Activated CD8-positive, alpha-beta T cell treated with anti-CD3 and anti-CD28 coated beads, Interleukin-2, amount 10 ng/mL, durations not matched to agents 7 days and 5 days (primary cell): ENCODE measurements around the gene LACTBL1. TPM values are rescaled to one million over a fixed set of nuclear protein-coding genes. Genes with fewer than 3 reads are reported as not detected.

Experiments
- total RNA-seq, 2 experiments: library from RNA; stranded (reverse); gene quantifications; one replicate each; pipeline ENCODE4 v1.2.3, GENCODE V29; 2021

LACTBL1 gene
- total RNA-seq, 2 experiments from 2014 or later = not detected

Other genes starting within 250 kb of the LACTBL1 start
- not detected for gene TEX46, start 43.0 kb upstream of the LACTBL1 start, total RNA-seq
- 10 to 100 TPM; 53.4 to 54.7 TPM for gene KDM1A, start 46.6 kb upstream of the LACTBL1 start, total RNA-seq
- gene LUZP1, start 196.0 kb upstream of the LACTBL1 start, total RNA-seq = 10 to 100 TPM; 15.2 to 16.0 TPM
- not detected for gene HTR1D, start 244.6 kb upstream of the LACTBL1 start, total RNA-seq